OCI-LY3 (cell line): ENCODE measurements around the gene INSYN1.

ENCODE experiments used
- H2AFZ ChIP-seq: fragments of 200-600, 300-600 bp; shearing (Covaris generic); 2 replicates; pipeline ENCODE4 v1.6.0; 2014; ENCODE audit warnings: antibody characterized with exemption, low read depth, low read length
- H3K27ac ChIP-seq: fragments of 200-600, 300-600 bp; sonication (generic); 2 replicates; pipeline ENCODE4 v1.5.1; 2014; ENCODE audit warnings: mild to moderate bottlenecking, low read length, moderate library complexity, mixed read lengths
- H3K27me3 ChIP-seq: fragments of 200-600, 300-600 bp; sonication (generic); 2 replicates; pipeline ENCODE4 v1.6.1; 2014; ENCODE audit warnings: low read depth, low read length, mixed read lengths
- H3K36me3 ChIP-seq: fragments of 200-600, 300-600 bp; sonication (generic); replicated peaks from 2 replicates; pipeline ENCODE3; 2014; ENCODE audit warnings: low read depth, low read length, mixed read lengths
- H3K4me1 ChIP-seq: fragments of 300-600, 200-600 bp; sonication (generic); 2 replicates; pipeline ENCODE4 v1.6.1; 2014; ENCODE audit warnings: low read length, mixed read lengths
- H3K4me2 ChIP-seq: fragments of 200-600, 300-600 bp; sonication (generic); 2 replicates; pipeline ENCODE4 v1.6.1; 2014; ENCODE audit warnings: low read length, mixed read lengths
- H3K4me3 ChIP-seq: fragments of 300-600, 200-600 bp; sonication (generic); 2 replicates; pipeline ENCODE4 v1.5.1; 2014; ENCODE audit warnings: antibody characterized with exemption, mild to moderate bottlenecking, low read length, moderate library complexity
- H3K79me2 ChIP-seq: fragments of 300-600, 200-600 bp; shearing (Covaris generic); 2 replicates; pipeline ENCODE4 v1.6.1; 2014; ENCODE audit warnings: mild to moderate bottlenecking, low read length, mixed read lengths
- H3K9ac ChIP-seq: fragments of 300-600, 200-600 bp; shearing (Covaris generic); 2 replicates; pipeline ENCODE4 v1.6.0; 2014; ENCODE audit warnings: mild to moderate bottlenecking, low read length, moderate library complexity
- H3K9me3 ChIP-seq: fragments of 200-600, 300-600 bp; shearing (Covaris generic); 2 replicates; pipeline ENCODE4 v1.6.1; 2014; ENCODE audit warnings: low read length, mixed read lengths; ENCODE audit not compliant: insufficient read depth
- H4K20me1 ChIP-seq: fragments of 200-600, 300-600 bp; sonication (generic); 2 replicates; pipeline ENCODE4 v1.6.1; 2016; ENCODE audit warnings: low read length, mixed read lengths; ENCODE audit not compliant: insufficient read depth
- EZH2phosphoT487 ChIP-seq: fragments of 200-600 bp; shearing (Covaris generic); IDR thresholded peaks from 2 replicates; pipeline ENCODE4 v1.6.1; 2018; ENCODE audit warnings: antibody characterized with exemption, mixed run types, low read depth
- TF ChIP-seq, protein P1 (sequence below): fragments of 200-600, 300-600 bp; sonication (generic); IDR thresholded peaks from 2 replicates; pipeline ENCODE4 v1.5.1; 2014; ENCODE audit warnings: antibody characterized with exemption, low read length, low read depth

Gene INSYN1

GRCh38 chr15:73767806-73768501 is 14.8 kb upstream of the INSYN1 start:
- Histone ChIP-seq H3K36me3 (no peaks in the 10 kb centered on the region), H3K4me2 (no peak overlapping the region), H3K79me2 (no peaks in the 10 kb centered on the region), H2AFZ (no peak overlapping the region), H4K20me1 (no peaks in the 10 kb centered on the region), H3K4me1 (no peaks in the 10 kb centered on the region), H3K9me3 (no peaks in the 10 kb centered on the region), H3K9ac (no peak overlapping the region), H3K27me3 (peaks cover 59% of the 10 kb centered on the region), H3K27ac (no peak overlapping the region), H3K4me3 (no peak overlapping the region)
- TF ChIP-seq, protein P1, sequence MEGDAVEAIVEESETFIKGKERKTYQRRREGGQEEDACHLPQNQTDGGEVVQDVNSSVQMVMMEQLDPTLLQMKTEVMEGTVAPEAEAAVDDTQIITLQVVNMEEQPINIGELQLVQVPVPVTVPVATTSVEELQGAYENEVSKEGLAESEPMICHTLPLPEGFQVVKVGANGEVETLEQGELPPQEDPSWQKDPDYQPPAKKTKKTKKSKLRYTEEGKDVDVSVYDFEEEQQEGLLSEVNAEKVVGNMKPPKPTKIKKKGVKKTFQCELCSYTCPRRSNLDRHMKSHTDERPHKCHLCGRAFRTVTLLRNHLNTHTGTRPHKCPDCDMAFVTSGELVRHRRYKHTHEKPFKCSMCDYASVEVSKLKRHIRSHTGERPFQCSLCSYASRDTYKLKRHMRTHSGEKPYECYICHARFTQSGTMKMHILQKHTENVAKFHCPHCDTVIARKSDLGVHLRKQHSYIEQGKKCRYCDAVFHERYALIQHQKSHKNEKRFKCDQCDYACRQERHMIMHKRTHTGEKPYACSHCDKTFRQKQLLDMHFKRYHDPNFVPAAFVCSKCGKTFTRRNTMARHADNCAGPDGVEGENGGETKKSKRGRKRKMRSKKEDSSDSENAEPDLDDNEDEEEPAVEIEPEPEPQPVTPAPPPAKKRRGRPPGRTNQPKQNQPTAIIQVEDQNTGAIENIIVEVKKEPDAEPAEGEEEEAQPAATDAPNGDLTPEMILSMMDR, result no peak

DNA sequence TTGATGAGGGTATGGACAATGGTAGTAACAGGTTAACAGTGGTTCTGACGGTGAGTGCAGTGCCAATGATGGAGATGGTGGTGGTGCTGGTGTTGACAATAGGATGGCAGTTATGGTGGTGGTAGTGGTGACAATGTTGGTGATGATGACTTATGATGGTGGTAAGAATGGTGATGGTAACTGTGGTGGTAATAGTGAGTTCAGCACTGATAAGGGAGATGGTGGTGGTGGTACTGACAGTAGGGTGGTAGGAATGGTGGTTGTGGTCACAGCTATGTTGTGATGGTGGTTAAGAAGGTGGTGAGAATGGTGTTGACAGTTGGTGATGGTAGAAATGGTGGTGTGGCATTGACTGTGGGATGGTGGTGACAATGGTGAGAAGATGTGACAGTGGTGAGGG is 13.4 kb upstream of the INSYN1 start:
- H3K79me2 ChIP-seq, result no peaks in the 10 kb centered on the region
- H3K9me3 ChIP-seq, result no peaks in the 10 kb centered on the region
- H3K4me1 ChIP-seq, result no peaks in the 10 kb centered on the region
- H3K27ac ChIP-seq, result no peak overlapping the region
- H3K36me3 ChIP-seq, result no peaks in the 10 kb centered on the region
- no peaks in the 10 kb centered on the region for H4K20me1 ChIP-seq
- no peak overlapping the region for H3K4me2 ChIP-seq
- H2AFZ ChIP-seq, result no peak overlapping the region
- H3K27me3 ChIP-seq, result peaks cover 61% of the 10 kb centered on the region
- H3K4me3 ChIP-seq, result no peak overlapping the region
- TF ChIP-seq, protein P1, result no peak
- TF ChIP-seq EZH2phosphoT487, result no peak
- H3K9ac ChIP-seq, result no peak overlapping the region

DNA sequence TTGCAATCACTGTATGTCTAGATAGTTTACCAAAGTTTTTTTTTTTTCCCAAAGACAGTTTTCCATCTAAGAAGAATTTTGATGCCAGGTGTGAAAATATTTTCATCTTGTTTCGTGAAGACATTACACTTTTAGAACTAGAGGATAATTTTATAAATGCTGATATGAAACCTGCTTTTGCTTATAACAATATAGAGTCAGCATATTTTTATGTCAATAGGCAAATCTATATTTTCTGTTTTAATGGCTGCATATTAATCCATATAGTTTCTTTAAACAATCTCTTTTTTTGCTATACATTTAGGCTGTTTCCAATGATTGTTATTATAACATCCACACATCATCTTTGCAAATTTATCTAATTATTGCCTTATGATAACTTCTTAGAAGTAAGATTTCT is 12.6 kb upstream of the INSYN1 start:
- no peaks in the 10 kb centered on the region for H3K4me1 ChIP-seq
- H3K9ac ChIP-seq, result no peak overlapping the region
- H3K27ac ChIP-seq, result no peak overlapping the region
- H4K20me1 ChIP-seq, result no peaks in the 10 kb centered on the region
- TF ChIP-seq EZH2phosphoT487, result no peak
- TF ChIP-seq, protein P1, result no peak
- no peaks in the 10 kb centered on the region for H3K79me2 ChIP-seq
- no peak overlapping the region for H3K4me2 ChIP-seq
- no peaks in the 10 kb centered on the region for H3K36me3 ChIP-seq
- H3K9me3 ChIP-seq, result no peaks in the 10 kb centered on the region
- H2AFZ ChIP-seq, result no peak overlapping the region
- H3K27me3 ChIP-seq, result peaks cover 64% of the 10 kb centered on the region
- no peak overlapping the region for H3K4me3 ChIP-seq

- TF ChIP-seq, protein P1, result no peak
- TF ChIP-seq EZH2phosphoT487, result no peak
- Histone ChIP-seq H4K20me1 (no peaks in the 10 kb centered on the region), H3K27ac (no peak overlapping the region), H3K9me3 (no peaks in the 10 kb centered on the region), H3K36me3 (no peaks in the 10 kb centered on the region), H3K4me2 (no peak overlapping the region), H3K4me1 (no peaks in the 10 kb centered on the region), H2AFZ (no peak overlapping the region), H3K79me2 (no peaks in the 10 kb centered on the region), H3K27me3 (peaks cover 67% of the 10 kb centered on the region), H3K4me3 (no peak overlapping the region), H3K9ac (no peak overlapping the region)
Observed at GRCh38 chr15:73763931-73764330, 10.8 kb upstream of the INSYN1 start.
